ENCODE data around the gene MLLT11. TPM values are rescaled to one million over a fixed set of nuclear protein-coding genes. Genes with fewer than 3 reads are reported as not detected.

Gene MLLT11
- 3.4 and 4.0 TPM in 2 replicates for total RNA-seq

GRCh38 chr1:151060007-151060656 lies at the start of gene MLLT11:
TSS of gene MLLT11 (plus strand) at chr1:151060397. CDS start at chr1:151067225, 6,828 bp downstream.
- intact Hi-C loops (cut with micrococcal nuclease) = no loop called here

GRCh38 chr1:151011154-151011850 lies 48.9 kb upstream of the MLLT11 start:
- intact Hi-C loops (cut with micrococcal nuclease) = no loop called here

GRCh38 chr1:151012684-151013471 lies 47.3 kb upstream of the MLLT11 start:
- intact Hi-C loops (cut with micrococcal nuclease) = no loop called here

- intact Hi-C loops (cut with micrococcal nuclease) = no loop called here
Observed at GRCh38 chr1:151013518-151013917, 46.7 kb upstream of the MLLT11 start.

- intact Hi-C loops (cut with micrococcal nuclease) = loop anchor here (1.0 to 2.0 kb wide), 2 partner anchors 24 to 132 kb away; partner anchors contain the start of gene TNFAIP8L2
Observed at GRCh38 chr1:151024540-151025146, 35.6 kb upstream of the MLLT11 start.

GRCh38 chr1:151026460-151026859 lies 33.7 kb upstream of the MLLT11 start:
- intact Hi-C loops (cut with micrococcal nuclease) = no loop called here

- intact Hi-C loops (cut with micrococcal nuclease) = no loop called here
Observed at GRCh38 chr1:151032164-151032563, 28.0 kb upstream of the MLLT11 start.

- intact Hi-C loops (cut with micrococcal nuclease) = no loop called here
Observed at GRCh38 chr1:151035167-151035566, 25.0 kb upstream of the MLLT11 start.

- intact Hi-C loops (cut with micrococcal nuclease) = no loop called here
Observed at GRCh38 chr1:151036356-151036755, 23.8 kb upstream of the MLLT11 start, which contains the start of gene BNIPL. TSS of gene BNIPL (plus strand) at chr1:151036586. CDS start at chr1:151036726, 140 bp downstream.

GRCh38 chr1:151037032-151037431 lies 23.2 kb upstream of the MLLT11 start:
- intact Hi-C loops (cut with micrococcal nuclease) = no loop called here

- intact Hi-C loops (cut with micrococcal nuclease) = no loop called here
Observed at GRCh38 chr1:151039521-151039920, 20.7 kb upstream of the MLLT11 start.

GRCh38 chr1:151043163-151043562 lies 17.0 kb upstream of the MLLT11 start:
- intact Hi-C loops (cut with micrococcal nuclease) = no loop called here

- intact Hi-C loops (cut with micrococcal nuclease) = no loop called here
Observed at GRCh38 chr1:151047591-151047924, 12.6 kb upstream of the MLLT11 start, which contains the start of gene C1orf56. TSS of gene C1orf56 (plus strand) at chr1:151047751. CDS start at chr1:151047848, 97 bp downstream.

GRCh38 chr1:151047925-151048644 lies 12.1 kb upstream of the MLLT11 start:
- intact Hi-C loops (cut with micrococcal nuclease) = loop anchor here (1.0 to 2.0 kb wide), 2 partner anchors 8 to 23 kb away; no protein-coding TSS in a partner anchor

GRCh38 chr1:151048645-151049032 lies 11.6 kb upstream of the MLLT11 start:
- intact Hi-C loops (cut with micrococcal nuclease) = loop anchor here (1.0 to 2.0 kb wide), 2 partner anchors 8 to 24 kb away; no protein-coding TSS in a partner anchor

GRCh38 chr1:151049458-151049857 lies 10.7 kb upstream of the MLLT11 start:
- intact Hi-C loops (cut with micrococcal nuclease) = loop anchor here (2.0 kb wide), 1 partner anchor 25 kb away; no protein-coding TSS in a partner anchor

- intact Hi-C loops (cut with micrococcal nuclease) = loop anchor here (10.0 kb wide), 1 partner anchor 685 kb away; the partner anchor contains the start of gene RPRD2
Observed at GRCh38 chr1:151050051-151050688, 10.0 kb upstream of the MLLT11 start.

GRCh38 chr1:151051356-151052009 lies 8.7 kb upstream of the MLLT11 start:
- intact Hi-C loops (cut with micrococcal nuclease) = loop anchor here (10.0 kb wide), 1 partner anchor 687 kb away; the partner anchor contains the start of gene RPRD2

- intact Hi-C loops (cut with micrococcal nuclease) = loop anchor here (5.0 to 10.0 kb wide), 2 partner anchors 493 to 690 kb away; partner anchors contain the start of gene RPRD2
Observed at GRCh38 chr1:151054971-151055547, 5.1 kb upstream of the MLLT11 start.
